ENCODE measurements around the gene ZNF197. TPM values are rescaled to one million over a fixed set of nuclear protein-coding genes. Genes with fewer than 3 reads are reported as not detected.
A peak's percentile ranks its signal among the peaks of the same experiment; 100 is the strongest.

ZNF197 gene
- total RNA-seq, 4 donors from 2014 or later = 20.1 to 27.5 (median 21.6) TPM

DNA sequence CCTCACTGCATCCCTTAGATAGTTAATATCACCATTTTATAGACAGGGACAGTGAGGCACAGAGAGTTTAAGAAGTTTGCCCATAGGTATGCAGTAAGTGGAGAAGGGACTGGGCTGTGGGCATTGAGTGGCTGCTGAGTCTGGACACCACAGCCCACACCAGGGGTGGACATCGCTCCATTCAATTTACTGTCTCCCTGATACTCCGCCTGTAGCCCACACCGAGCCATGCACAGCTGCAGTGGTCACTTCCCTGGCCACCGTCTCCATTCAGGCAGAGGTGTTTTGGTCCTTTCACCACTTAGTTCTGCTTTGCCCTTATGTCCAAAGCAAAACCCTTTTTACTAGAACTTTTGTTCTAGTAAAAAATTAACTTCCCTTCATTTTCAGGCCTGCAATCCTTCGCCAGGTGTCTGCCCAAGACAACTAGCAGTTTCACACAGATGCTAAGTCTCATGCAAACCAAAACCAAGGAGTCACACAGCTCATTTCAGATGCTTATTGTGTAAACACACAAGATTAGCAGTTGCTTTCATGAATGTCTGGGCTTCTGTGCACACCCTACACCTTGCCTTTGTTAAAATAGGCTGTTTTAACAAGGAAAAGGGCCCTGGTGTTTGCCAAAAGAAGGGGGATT is 53.8 kb downstream of the ZNF197 start:
- no peak overlapping the region for H3K4me3 ChIP-seq
- 95 to 98% methylated on average over 5 of the region's 5 CpGs for WGBS, 2 donors
- no peak overlapping the region for H3K27ac ChIP-seq
- no peaks in the 10 kb centered on the region for H3K4me1 ChIP-seq
- DNase-seq (ENCODE audit: low spot score in 2 of 2) = no peak
- H3K9me3 ChIP-seq = peaks cover 0 to 83% (median 8%) of the 10 kb centered on the region in 4 donors
- TF ChIP-seq, protein P1, sequence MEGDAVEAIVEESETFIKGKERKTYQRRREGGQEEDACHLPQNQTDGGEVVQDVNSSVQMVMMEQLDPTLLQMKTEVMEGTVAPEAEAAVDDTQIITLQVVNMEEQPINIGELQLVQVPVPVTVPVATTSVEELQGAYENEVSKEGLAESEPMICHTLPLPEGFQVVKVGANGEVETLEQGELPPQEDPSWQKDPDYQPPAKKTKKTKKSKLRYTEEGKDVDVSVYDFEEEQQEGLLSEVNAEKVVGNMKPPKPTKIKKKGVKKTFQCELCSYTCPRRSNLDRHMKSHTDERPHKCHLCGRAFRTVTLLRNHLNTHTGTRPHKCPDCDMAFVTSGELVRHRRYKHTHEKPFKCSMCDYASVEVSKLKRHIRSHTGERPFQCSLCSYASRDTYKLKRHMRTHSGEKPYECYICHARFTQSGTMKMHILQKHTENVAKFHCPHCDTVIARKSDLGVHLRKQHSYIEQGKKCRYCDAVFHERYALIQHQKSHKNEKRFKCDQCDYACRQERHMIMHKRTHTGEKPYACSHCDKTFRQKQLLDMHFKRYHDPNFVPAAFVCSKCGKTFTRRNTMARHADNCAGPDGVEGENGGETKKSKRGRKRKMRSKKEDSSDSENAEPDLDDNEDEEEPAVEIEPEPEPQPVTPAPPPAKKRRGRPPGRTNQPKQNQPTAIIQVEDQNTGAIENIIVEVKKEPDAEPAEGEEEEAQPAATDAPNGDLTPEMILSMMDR (IDR thresholded peaks at IDR 0.05) = no peak
- TF ChIP-seq EP300 (IDR thresholded peaks at IDR 0.05) (no peak), POLR2A (IDR thresholded peaks at IDR 0.05) (no peak)
- no peaks in the 10 kb centered on the region for H3K27me3 ChIP-seq
- peaks cover 0 to 39% (median 0%) of the 10 kb centered on the region in 3 donors for H3K36me3 ChIP-seq

DNA sequence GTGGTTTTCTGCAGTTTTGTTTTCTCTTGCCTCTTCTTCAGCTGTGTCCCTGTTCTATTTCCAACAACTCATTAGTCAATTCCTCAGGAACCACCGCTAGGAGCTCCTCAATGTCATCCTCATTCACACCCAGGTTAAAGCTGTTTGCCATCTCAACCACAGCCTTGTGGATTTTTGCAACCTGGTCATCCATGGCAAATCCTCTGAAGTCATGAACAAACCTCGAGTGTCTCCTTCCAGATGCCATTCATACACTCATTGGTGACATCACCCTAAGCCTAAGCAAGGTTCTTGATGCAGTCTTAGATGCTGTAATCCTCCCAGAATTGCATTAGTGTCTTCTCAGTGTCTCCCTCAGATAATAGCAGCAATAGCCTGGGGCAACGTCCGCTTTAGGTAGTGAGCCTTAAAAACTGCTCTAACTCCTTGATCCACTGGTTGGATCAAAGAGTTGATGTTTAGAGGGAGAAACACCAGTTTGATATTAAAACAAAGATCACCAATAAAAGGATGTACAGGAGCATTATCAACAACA is 56.2 kb downstream of the ZNF197 start:
- Histone ChIP-seq H3K27me3 (no peaks in the 10 kb centered on the region), H3K36me3 (peaks cover 0 to 50% (median 0%) of the 10 kb centered on the region in 3 donors), H3K4me3 (no peak overlapping the region), H3K4me1 (peaks cover 0 to 14% (median 0%) of the 10 kb centered on the region in 4 donors), H3K27ac (no peak overlapping the region), H3K9me3 (peaks cover 0 to 75% (median 8%) of the 10 kb centered on the region in 4 donors)
- TF ChIP-seq, protein P1 (IDR thresholded peaks at IDR 0.05) = no peak
- TF ChIP-seq EP300 (IDR thresholded peaks at IDR 0.05) (no peak), POLR2A (IDR thresholded peaks at IDR 0.05) (no peak)
- DNase-seq (ENCODE audit: low spot score in 2 of 2) = no peak
- WGBS, 2 donors = 95 to 98% methylated on average over 4 of the region's 4 CpGs

DNA sequence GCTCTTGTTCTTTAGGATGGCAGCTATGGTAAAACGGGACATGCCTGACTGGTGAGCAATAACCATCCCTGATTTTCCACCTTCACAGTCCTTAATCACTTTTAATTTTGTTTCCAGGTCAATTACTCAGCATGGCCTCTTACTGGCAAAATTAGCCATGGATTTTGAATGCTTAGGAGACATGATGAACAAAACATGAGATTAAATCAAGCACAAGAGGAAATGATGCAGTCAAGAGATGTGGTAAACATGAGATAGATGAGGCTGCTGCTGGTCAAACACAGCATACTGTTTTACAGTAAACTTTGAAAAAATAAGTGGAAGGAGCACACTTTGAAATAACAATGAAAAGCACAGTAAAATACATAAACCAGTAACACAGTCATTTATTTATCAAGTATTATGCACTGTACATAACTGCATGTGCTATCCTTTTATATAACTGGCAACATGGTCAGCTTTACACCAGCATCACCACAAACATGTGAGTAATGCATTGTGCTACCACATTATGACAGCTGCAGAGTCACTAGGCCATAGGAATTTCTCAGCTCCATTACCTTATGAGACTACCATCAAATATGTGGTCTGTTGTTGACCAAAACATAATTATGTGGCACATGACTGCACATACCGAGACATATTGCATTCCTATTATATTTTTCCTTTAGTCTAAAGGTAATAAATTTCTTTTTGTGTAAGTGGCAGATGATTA is 57.5 kb downstream of the ZNF197 start:
- no peak for DNase-seq (ENCODE audit: low spot score in 2 of 2)
- peaks cover 0 to 15% (median 0%) of the 10 kb centered on the region in 4 donors for H3K4me1 ChIP-seq
- H3K36me3 ChIP-seq = peaks cover 0 to 50% (median 0%) of the 10 kb centered on the region in 3 donors
- no peaks in the 10 kb centered on the region for H3K27me3 ChIP-seq
- no peak overlapping the region for H3K4me3 ChIP-seq
- 96 to 97% methylated on average over 2 of the region's 2 CpGs for WGBS, 2 donors
- no peak overlapping the region for H3K27ac ChIP-seq
- peaks cover 0 to 62% (median 8%) of the 10 kb centered on the region in 4 donors for H3K9me3 ChIP-seq
- TF ChIP-seq POLR2A (IDR thresholded peaks at IDR 0.05) (no peak), EP300 (IDR thresholded peaks at IDR 0.05) (no peak)
- TF ChIP-seq, protein P1 (IDR thresholded peaks at IDR 0.05) = no peak

DNA sequence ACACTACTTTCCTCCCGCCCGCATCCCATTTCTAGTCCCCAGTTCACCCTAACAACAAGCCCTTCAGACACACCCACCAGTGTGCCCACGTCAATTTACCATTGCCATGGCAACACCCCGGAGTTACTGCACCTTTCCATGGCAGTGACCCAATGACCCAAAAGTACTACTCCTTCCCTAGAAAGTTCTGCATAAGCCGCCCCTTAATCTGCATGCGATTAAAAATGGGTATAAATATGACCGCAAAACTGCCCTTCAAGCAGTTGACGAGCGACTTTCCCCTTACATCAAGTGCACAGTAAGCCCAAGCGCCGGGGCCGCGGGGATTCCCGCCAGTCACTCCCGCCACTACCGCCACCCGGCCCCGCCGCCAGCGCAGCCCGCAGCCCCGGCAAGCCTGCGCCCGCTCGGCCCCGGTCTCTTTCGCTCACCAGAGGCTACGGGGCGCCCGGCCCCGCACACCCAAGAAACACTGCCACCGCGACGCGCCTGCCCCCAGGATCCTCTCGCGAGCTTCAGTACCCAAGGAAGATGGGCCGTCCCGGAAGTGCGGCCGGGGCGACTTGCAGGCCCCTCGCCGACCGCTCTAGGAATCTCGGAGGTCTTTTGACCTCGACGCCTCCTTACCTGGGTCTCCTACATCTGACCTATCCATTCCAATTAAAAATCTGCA is 60.4 kb downstream of the ZNF197 start:
- peak; percentile 16 to 31 for DNase-seq (ENCODE audit: low spot score in 2 of 2)
- Histone ChIP-seq H3K4me3 (peak overlapping the region; percentile 49 to 69 (median 62)), H3K27ac (peak overlapping the region in 1 of 4 donors; percentile 53), H3K36me3 (peaks cover 0 to 42% (median 0%) of the 10 kb centered on the region in 3 donors), H3K9me3 (peaks cover 0 to 38% (median 5%) of the 10 kb centered on the region in 4 donors), H3K4me1 (peaks cover 0 to 15% (median 0%) of the 10 kb centered on the region in 4 donors), H3K27me3 (peaks cover 0 to 12% of the 10 kb centered on the region in 2 donors)
- 1 to 2% methylated on average over 37 to 48 of the region's 48 CpGs for WGBS, 2 donors
- no peak for TF ChIP-seq EP300 (IDR thresholded peaks at IDR 0.05)
- TF ChIP-seq, protein P1 (IDR thresholded peaks at IDR 0.05) = no peak
- TF ChIP-seq POLR2A (IDR thresholded peaks at IDR 0.05) = no peak

Measured in tibial nerve (tissue), 4 donors.